Testis (tissue), 2 donors: Measurements from ENCODE around the gene NAP1L1.

Experiments
- POLR2A ChIP-seq: fragments of 450-650 bp; IDR thresholded peaks from one replicate; pipeline ENCODE4 v1.6.1; 2017; ENCODE audit warnings: antibody characterized with exemption, mild to moderate bottlenecking, moderate library complexity
- TF ChIP-seq, protein P1 (sequence below), 3 experiments: fragments of 450-650 bp in 2 of 3; fragments of 200-600 bp in 1 of 3; sonication (generic) in 1 of 3; IDR thresholded peaks; one replicate each; pipeline ENCODE4 v1.5.1; 2016 to 2019; ENCODE audit warnings: antibody characterized with exemption in 3 of 3, mild to moderate bottlenecking in 2 of 3, moderate library complexity in 1 of 3

DNA sequence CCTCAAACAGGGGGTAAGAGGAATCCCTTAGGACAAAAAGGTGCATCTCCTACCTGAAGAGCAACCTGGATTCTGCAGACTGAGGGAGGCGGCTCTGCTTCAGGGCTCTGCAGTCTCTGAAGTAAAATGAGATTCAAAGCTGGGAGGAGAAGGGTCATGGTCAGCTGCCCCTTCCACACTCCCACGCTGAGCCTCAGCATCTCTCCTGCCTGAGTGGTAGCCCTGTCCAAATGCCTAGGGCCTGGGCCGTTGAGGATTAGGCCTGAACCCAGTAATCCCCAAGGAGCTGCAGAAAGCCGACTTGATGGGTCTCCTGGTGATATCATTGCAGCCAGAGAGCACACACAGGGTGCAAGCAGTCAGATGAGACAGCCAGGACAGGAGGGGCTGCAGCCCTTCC lies 71.8 kb downstream of the NAP1L1 start:
- TF ChIP-seq, protein P1, sequence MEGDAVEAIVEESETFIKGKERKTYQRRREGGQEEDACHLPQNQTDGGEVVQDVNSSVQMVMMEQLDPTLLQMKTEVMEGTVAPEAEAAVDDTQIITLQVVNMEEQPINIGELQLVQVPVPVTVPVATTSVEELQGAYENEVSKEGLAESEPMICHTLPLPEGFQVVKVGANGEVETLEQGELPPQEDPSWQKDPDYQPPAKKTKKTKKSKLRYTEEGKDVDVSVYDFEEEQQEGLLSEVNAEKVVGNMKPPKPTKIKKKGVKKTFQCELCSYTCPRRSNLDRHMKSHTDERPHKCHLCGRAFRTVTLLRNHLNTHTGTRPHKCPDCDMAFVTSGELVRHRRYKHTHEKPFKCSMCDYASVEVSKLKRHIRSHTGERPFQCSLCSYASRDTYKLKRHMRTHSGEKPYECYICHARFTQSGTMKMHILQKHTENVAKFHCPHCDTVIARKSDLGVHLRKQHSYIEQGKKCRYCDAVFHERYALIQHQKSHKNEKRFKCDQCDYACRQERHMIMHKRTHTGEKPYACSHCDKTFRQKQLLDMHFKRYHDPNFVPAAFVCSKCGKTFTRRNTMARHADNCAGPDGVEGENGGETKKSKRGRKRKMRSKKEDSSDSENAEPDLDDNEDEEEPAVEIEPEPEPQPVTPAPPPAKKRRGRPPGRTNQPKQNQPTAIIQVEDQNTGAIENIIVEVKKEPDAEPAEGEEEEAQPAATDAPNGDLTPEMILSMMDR (IDR thresholded peaks at IDR 0.05): no peak
- TF ChIP-seq POLR2A: no peak
